HepG2 (cell line): ENCODE data around the gene PPP4C. TPM values are rescaled to one million over a fixed set of nuclear protein-coding genes. Genes with fewer than 3 reads are reported as not detected.

Experiments used
- ATRX ChIP-seq: sonication (generic); formaldehyde crosslinking; IDR thresholded peaks from 2 replicates; pipeline ENCODE4 v1.4.0; 2020; ENCODE audit warnings: missing genetic modification reagents, borderline replicate concordance
- CCAR2 ChIP-seq: fragments of 200-400 bp; formaldehyde crosslinking; optimal IDR thresholded peaks from 2 replicates; pipeline ENCODE3; 2018; ENCODE audit warnings: low read depth, mild to moderate bottlenecking, low read length, moderate library complexity
- GABPB1 ChIP-seq: IDR thresholded peaks from 2 replicates; pipeline ENCODE4 v1.6.1; 2016; ENCODE audit warnings: mild to moderate bottlenecking, missing genetic modification reagents, moderate library complexity, missing compliant biosample characterization
- GATAD2A ChIP-seq: IDR thresholded peaks from 2 replicates; pipeline ENCODE4 v1.6.1; 2016
- HNRNPK ChIP-seq: fragments of 200-400 bp; formaldehyde crosslinking; IDR thresholded peaks from 2 replicates; pipeline ENCODE4 v1.6.1; 2018; ENCODE audit warnings: low read length, low read depth, moderate library complexity, mild to moderate bottlenecking; ENCODE audit not compliant: poor library complexity, severe bottlenecking
- KDM3A ChIP-seq: IDR thresholded peaks from 2 replicates; pipeline ENCODE4 v1.6.1; 2018; ENCODE audit warnings: low read depth, missing compliant biosample characterization
- MNT ChIP-seq: fragments of 450-650 bp; IDR thresholded peaks from 2 replicates; pipeline ENCODE4 v1.6.1; 2016
- PREB ChIP-seq: sonication (generic); formaldehyde crosslinking; IDR thresholded peaks from 2 replicates; pipeline ENCODE4 v1.4.0; 2020; ENCODE audit warnings: missing genetic modification reagents
- RNF2 ChIP-seq: fragments of 450-650 bp; conservative IDR thresholded peaks from 2 replicates; pipeline ENCODE4 v1.6.1; 2016; ENCODE audit warnings: low read depth
- SIN3B ChIP-seq: fragments of 150-350 bp; IDR thresholded peaks from 2 replicates; pipeline ENCODE4 v1.6.1; 2014; ENCODE audit warnings: low read length
- SNAPC2 ChIP-seq: sonication (generic); formaldehyde crosslinking; IDR thresholded peaks from 2 replicates; pipeline ENCODE4 v1.8.1; 2022; ENCODE audit warnings: mild to moderate bottlenecking, missing genetic modification reagents
- ZFP36 ChIP-seq: fragments of 150-350 bp; IDR thresholded peaks from 2 replicates; pipeline ENCODE4 v1.6.1; 2018; ENCODE audit warnings: borderline replicate concordance, low read length, low read depth; ENCODE audit not compliant: partially characterized antibody
- ZNF30 ChIP-seq: sonication (generic); formaldehyde crosslinking; IDR thresholded peaks from 2 replicates; pipeline ENCODE4 v1.5.0; 2020; ENCODE audit warnings: mild to moderate bottlenecking, missing genetic modification reagents
- ZNF33B ChIP-seq: sonication (generic); formaldehyde crosslinking; IDR thresholded peaks from 2 replicates; pipeline ENCODE4 v1.5.1; 2020; ENCODE audit warnings: mild to moderate bottlenecking, missing genetic modification reagents
- ZNF646 ChIP-seq: sonication (generic); formaldehyde crosslinking; IDR thresholded peaks from 2 replicates; pipeline ENCODE4 v1.9.0; 2021; ENCODE audit warnings: mild to moderate bottlenecking, missing genetic modification reagents
- ZNF670 ChIP-seq: sonication (generic); formaldehyde crosslinking; IDR thresholded peaks from 2 replicates; pipeline ENCODE4 v1.8.0; 2022; ENCODE audit warnings: mild to moderate bottlenecking, missing genetic modification reagents, borderline replicate concordance
- ZNF678 ChIP-seq: sonication (generic); formaldehyde crosslinking; IDR thresholded peaks from 2 replicates; pipeline ENCODE4 v1.4.0; 2020; ENCODE audit warnings: mild to moderate bottlenecking, missing genetic modification reagents
- ZNF782 ChIP-seq: sonication (generic); formaldehyde crosslinking; IDR thresholded peaks from 2 replicates; pipeline ENCODE4 v1.4.0; 2020; ENCODE audit warnings: missing genetic modification reagents, mild to moderate bottlenecking, borderline replicate concordance
- ZXDC ChIP-seq: sonication (generic); formaldehyde crosslinking; IDR thresholded peaks from 2 replicates; pipeline ENCODE4 v1.5.0; 2020; ENCODE audit warnings: mild to moderate bottlenecking, missing genetic modification reagents
- polyA plus RNA-seq, 8 experiments: library from polyadenylated mRNA; depleted of rRNA in 3 of 8; stranded (reverse) in 7 of 8; unstranded in 1 of 8; fragments of >200 nt; fragmentation: Illumina TruSeq in 4 of 8; extraction: Trizol in 4 of 8; gene quantifications; 2 replicates each; pipeline versions ENCODE4 v1.2.1 to v1.2.3, GENCODE V29; 2011 to 2016; ENCODE audit warnings: low read depth in 4 of 8, missing spikeins in 1 of 8, mixed read lengths in 1 of 8; ENCODE audit not compliant: insufficient read depth in 1 of 8
- total RNA-seq, 5 experiments: library from RNA; depleted of rRNA; stranded (reverse); fragments of >200 nt; fragmentation: Illumina TruSeq; extraction: Trizol; gene quantifications; 2 replicates each; pipeline ENCODE4 v1.2.3, GENCODE V29; 2016; ENCODE audit warnings: low read depth in 1 of 5

Gene PPP4C
- total and polyA plus RNA-seq, 2 of the 13 experiments (the other 11 are each of a cell fraction or from before 2014, with no cell fraction given): 176 to 220 TPM

GRCh38 chr16:30092373-30093010, 16.7 kb downstream of the PPP4C start (continued):
- no peak for TF ChIP-seq ZNF646 (CRISPR knock-in tag)
- TF ChIP-seq ZNF30 (CRISPR knock-in tag): no peak
- no peak for TF ChIP-seq ZNF670 (CRISPR knock-in tag)
- peak; percentile 94 for TF ChIP-seq ZXDC (CRISPR knock-in tag)
- TF ChIP-seq PREB (CRISPR knock-in tag): no peak; the same call in 1 of the 2 replicates
- peak; percentile 72 for TF ChIP-seq GATAD2A (CRISPR knock-in tag)
- no peak for TF ChIP-seq ZNF33B (CRISPR knock-in tag)
- no peak; the same call in 1 of the 2 replicates for TF ChIP-seq ZNF782 (CRISPR knock-in tag)
- TF ChIP-seq HNRNPK: no peak
- no peak for TF ChIP-seq SIN3B
- TF ChIP-seq GABPB1 (CRISPR knock-in tag): peak; percentile 76
- no peak for TF ChIP-seq CCAR2
- TF ChIP-seq KDM3A (CRISPR knock-in tag): peak; percentile 77; the same call in 1 of the 2 replicates
- 0 out of 2 replicates have a peak, but pooled peaks have one; percentile 68 for TF ChIP-seq ZNF678 (CRISPR knock-in tag)
- no peak for TF ChIP-seq ATRX (CRISPR knock-in tag)
- TF ChIP-seq SNAPC2 (CRISPR knock-in tag): peak; percentile 67; the same call in 1 of the 2 replicates
- TF ChIP-seq MNT: peak; percentile 65
- TF ChIP-seq ZFP36: no peak
- TF ChIP-seq RNF2: no peak
